ENCODE data around the gene ADCY10. TPM values are rescaled to one million over a fixed set of nuclear protein-coding genes. Genes with fewer than 3 reads are reported as not detected.
A peak's percentile ranks its signal among the peaks of the same experiment; 100 is the strongest.

ADCY10 gene
- total and polyA plus RNA-seq, 9 of the 15 experiments (the other 6 are each of a cell fraction or from before 2014, with no cell fraction given) = 0.08 to 0.86 (median 0.22) TPM

GRCh38 chr1:167936930-167937708 is 23.2 kb upstream of the ADCY10 start, which contains the start of gene MPC2 (continued):
- TF ChIP-seq HNRNPLL (IDR thresholded peaks at IDR 0.05; ENCODE audit: low read depth, low read length, poor library complexity, severe bottlenecking) (peak; percentile 50), SNAPC5 (CRISPR knock-in tag; IDR thresholded peaks at IDR 0.05) (no peak), GATA2 (CRISPR knock-in tag; IDR thresholded peaks at IDR 0.05) (no peak), ZNF316 (IDR thresholded peaks at IDR 0.05) (no peak), HMBOX1 (IDR thresholded peaks at IDR 0.05) (peak; percentile 71; the same call in 1 of the 2 replicates), NEUROD1 (IDR thresholded peaks at IDR 0.05; ENCODE audit: borderline replicate concordance, low read depth, low read length, partially characterized antibody) (no peak), ZNF740 (CRISPR knock-in tag; IDR thresholded peaks at IDR 0.05) (peak; percentile 3), ZNF740 (tag; IDR thresholded peaks at IDR 0.05) (no peak; a peak in 1 of 4 replicates), SAP30 (IDR thresholded peaks at IDR 0.05; ENCODE audit: borderline replicate concordance, insufficient read depth, low read depth, low read length, poor library complexity, severe bottlenecking) (peak; percentile 51), ZC3H8 (IDR thresholded peaks at IDR 0.05) (no peak), HEY1 (CRISPR knock-in tag; IDR thresholded peaks at IDR 0.05; ENCODE audit: borderline replicate concordance) (no peak), ZNF668 (CRISPR knock-in tag; IDR thresholded peaks at IDR 0.05) (no peak), POLR2B (IDR thresholded peaks at IDR 0.05; ENCODE audit: low read depth, partially characterized antibody) (peak; percentile 75), EP400 (IDR thresholded peaks at IDR 0.05) (peak; percentile 37; the same call in 1 of the 2 replicates), HDAC6 (IDR thresholded peaks at IDR 0.05; ENCODE audit: low read depth, low read length) (no peak), ZNF639 (CRISPR knock-in tag; conservative IDR thresholded peaks at IDR 0.05 in 1 of 2, IDR thresholded peaks at IDR 0.05 in 1 of 2) (peak in 1 of 2 experiments; percentile 9; a peak in 1 of 4 replicates), KAT7 (CRISPR knock-in tag; IDR thresholded peaks at IDR 0.05; ENCODE audit: borderline replicate concordance) (peak; percentile 23), CREM (IDR thresholded peaks at IDR 0.05; ENCODE audit: low read depth) (0 out of 2 replicates have a peak, but pooled peaks have one; percentile 14), TRIM25 (IDR thresholded peaks at IDR 0.05; ENCODE audit: borderline replicate concordance) (no peak)
